Left lung (tissue), 10 donors: ENCODE measurements around the gene GALNT2. TPM values are rescaled to one million over a fixed set of nuclear protein-coding genes. Genes with fewer than 3 reads are reported as not detected.

Experiments
- ATAC-seq: fragments of 200-7000 bp; cut with Tn5 transposase; one replicate; pipeline ENCODE4 v1.9.1; 2020; ENCODE audit warnings: moderate library complexity
- DNase-seq, 4 donors: peaks; one replicate each; pipeline ENCODE4 v3.0.0-alpha.2; 2013 to 2020
- H3K27ac ChIP-seq, 2 donors: fragments of 200-600 bp; sonication (generic) in 1 of 2; one replicate each; pipeline versions ENCODE4 v1.5.0 to v1.8.0; 2020 to 2021
- H3K27me3 ChIP-seq, 2 donors: fragments of 200-600 bp; sonication (generic) in 1 of 2; one replicate each; pipeline versions ENCODE4 v1.5.0 to v1.8.0; 2020 to 2021
- H3K36me3 ChIP-seq, 2 donors: fragments of 200-600 bp; sonication (generic) in 1 of 2; one replicate each; pipeline versions ENCODE4 v1.5.0 to v1.8.0; 2020 to 2021
- H3K4me1 ChIP-seq, 2 donors: fragments of 200-600 bp; one replicate each; pipeline ENCODE4 v1.8.0; 2021
- H3K4me3 ChIP-seq, 2 donors: fragments of 200-600 bp; sonication (generic) in 1 of 2; one replicate each; pipeline versions ENCODE4 v1.5.0 to v1.8.0; 2020 to 2021; ENCODE audit warnings: mild to moderate bottlenecking in 1 of 2
- H3K9me3 ChIP-seq, 2 donors: fragments of 200-600 bp; sonication (generic) in 1 of 2; one replicate each; pipeline versions ENCODE4 v1.5.0 to v1.8.0; 2020 to 2021
- CTCF ChIP-seq, 2 donors: fragments of 200-600 bp; sonication (generic) in 1 of 2; IDR thresholded peaks; one replicate each; pipeline versions ENCODE4 v1.5.0 to v1.8.0; 2021; ENCODE audit warnings: antibody characterized with exemption in 2 of 2
- intact Hi-C, 2 donors: fragments of 100-400 bp; cut with DNase I; formaldehyde crosslinking; loops; one replicate each; pipeline versions ENCODE4 v1.11.2 to v1.14.2; 2022
- polyA plus RNA-seq, 6 donors: library from polyadenylated mRNA; unstranded; fragments of 120-200 nt; gene quantifications; one replicate each; pipeline ENCODE4 v1.2.1, GENCODE V29; 2013; ENCODE audit not compliant: insufficient read length in 6 of 6
- total RNA-seq, 2 donors: library from RNA; stranded (reverse); fragmentation: NEBNext Ultra II Directional; extraction: Animal tissue kit (Norgen Biotek cat#: 25700); gene quantifications; one replicate each; pipeline ENCODE4 v1.2.1, GENCODE V29; 2021
- donor health status: DM: no; HTN: yes; CAD: no.
- donor health status: DM: no; HTN: no; CAD: no.

Gene GALNT2
- total and polyA plus RNA-seq, 8 donors, result 27.6 to 114 (median 40.0) TPM

- Histone ChIP-seq H3K36me3 (peaks cover 0 to 63% of the 10 kb centered on the region in 2 donors), H3K27ac (no peak overlapping the region), H3K9me3 (no peaks in the 10 kb centered on the region), H3K4me1 (peaks cover 4 to 15% of the 10 kb centered on the region in 2 donors), H3K27me3 (no peaks in the 10 kb centered on the region), H3K4me3 (no peak overlapping the region)
- DNase-seq (no peak), ATAC-seq (no peak)
- TF ChIP-seq CTCF (IDR thresholded peaks at IDR 0.05), result no peak
- intact Hi-C loops, result no loop called here
Measured at GRCh38 chr1:230272557-230272956, 205.5 kb downstream of the GALNT2 start.

GRCh38 chr1:230273141-230273710 is 206.2 kb downstream of the GALNT2 start:
- Histone ChIP-seq H3K4me3 (no peak overlapping the region), H3K9me3 (no peaks in the 10 kb centered on the region), H3K36me3 (peaks cover 0 to 64% of the 10 kb centered on the region in 2 donors), H3K27me3 (no peaks in the 10 kb centered on the region), H3K27ac (no peak overlapping the region), H3K4me1 (peaks cover 4 to 15% of the 10 kb centered on the region in 2 donors)
- ATAC-seq (no peak), DNase-seq (no peak)
- TF ChIP-seq CTCF (IDR thresholded peaks at IDR 0.05), result no peak
- intact Hi-C loops, result no loop called here

DNA sequence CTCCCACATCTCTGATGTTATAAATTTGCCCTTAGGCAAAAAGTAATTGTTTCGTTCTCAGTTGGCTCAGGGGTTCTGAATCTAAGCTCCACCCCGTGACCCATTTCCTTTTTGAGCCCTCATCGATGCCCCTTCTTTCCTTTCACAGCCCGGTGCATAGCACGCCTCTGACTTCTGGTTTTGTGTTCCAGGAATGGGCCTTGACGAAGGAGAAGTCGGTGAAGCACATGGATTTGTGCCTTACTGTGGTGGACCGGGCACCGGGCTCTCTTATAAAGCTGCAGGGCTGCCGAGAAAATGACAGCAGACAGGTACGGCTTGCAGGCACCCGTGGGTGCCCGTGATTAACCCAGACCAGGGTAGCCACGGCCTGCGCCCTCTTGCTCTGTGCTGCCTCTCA is 207.2 kb downstream of the GALNT2 start:
- Histone ChIP-seq H3K9me3 (no peaks in the 10 kb centered on the region), H3K36me3 (peaks cover 0 to 74% of the 10 kb centered on the region in 2 donors), H3K4me1 (peaks cover 4 to 15% of the 10 kb centered on the region in 2 donors), H3K27ac (no peak overlapping the region), H3K27me3 (no peaks in the 10 kb centered on the region), H3K4me3 (no peak overlapping the region)
- ATAC-seq (no peak), DNase-seq (peak in 1 of 4 donors; percentile 36)
- no peak for TF ChIP-seq CTCF (IDR thresholded peaks at IDR 0.05)
- intact Hi-C loops, result no loop called here

GRCh38 chr1:230276401-230276800 is 209.4 kb downstream of the GALNT2 start:
- Histone ChIP-seq H3K27ac (no peak overlapping the region), H3K27me3 (no peaks in the 10 kb centered on the region), H3K9me3 (no peaks in the 10 kb centered on the region), H3K4me1 (peaks cover 0 to 3% of the 10 kb centered on the region in 2 donors), H3K36me3 (peaks cover 0 to 84% of the 10 kb centered on the region in 2 donors), H3K4me3 (no peak overlapping the region)
- no peak for TF ChIP-seq CTCF (IDR thresholded peaks at IDR 0.05)
- intact Hi-C loops, result no loop called here
- no peak for ATAC-seq
- peak in 1 of 4 donors; percentile 28 for DNase-seq

DNA sequence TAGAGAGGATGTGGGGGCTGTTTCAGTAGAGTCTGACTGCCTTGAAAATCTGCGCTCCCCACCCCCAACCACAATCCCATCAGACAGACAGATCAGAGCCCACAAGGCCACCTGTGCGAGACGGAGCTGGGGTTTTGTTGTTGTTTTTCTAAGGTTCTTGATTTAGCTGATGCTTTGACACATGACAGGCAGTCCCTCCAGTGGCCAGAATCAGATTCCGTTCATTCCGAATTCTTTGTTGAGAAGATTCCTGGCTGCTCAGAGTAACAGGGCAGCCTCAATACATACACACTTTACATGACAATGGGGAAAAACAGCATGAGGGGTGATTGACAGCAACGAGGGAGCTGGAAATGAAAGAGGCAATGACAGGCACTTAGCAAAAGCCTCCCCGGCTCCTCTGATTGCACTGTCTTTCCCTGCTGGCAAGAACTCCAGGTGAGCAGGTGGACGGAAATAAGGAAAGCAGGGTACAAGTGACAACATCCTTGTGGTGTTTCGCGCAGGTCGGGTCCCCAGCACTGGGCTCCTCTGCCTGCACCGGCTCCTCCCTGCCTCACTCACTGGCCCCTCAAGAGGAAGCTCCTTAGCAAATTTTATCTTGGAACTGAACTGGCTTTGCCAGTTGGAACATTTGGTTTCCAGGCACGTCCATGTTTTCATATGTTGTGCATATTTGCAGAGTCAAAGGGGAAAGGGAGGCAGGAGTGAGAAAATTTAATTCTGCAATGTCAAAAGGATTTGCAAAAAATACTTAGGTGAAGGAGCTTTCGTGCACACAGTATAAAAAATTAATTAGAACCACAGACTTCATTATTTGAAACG is 210.4 kb downstream of the GALNT2 start:
- DNase-seq (peak in 1 of 4 donors; percentile 36), ATAC-seq (no peak)
- intact Hi-C loops, result no loop called here
- Histone ChIP-seq H3K27me3 (no peaks in the 10 kb centered on the region), H3K27ac (no peak overlapping the region), H3K4me3 (no peak overlapping the region), H3K36me3 (peaks cover 0 to 78% of the 10 kb centered on the region in 2 donors), H3K9me3 (no peaks in the 10 kb centered on the region), H3K4me1 (peaks cover 0 to 3% of the 10 kb centered on the region in 2 donors)
- no peak for TF ChIP-seq CTCF (IDR thresholded peaks at IDR 0.05)
